Prostate gland (tissue), 2 donors: ENCODE results near the gene MYO1B. TPM values are rescaled to one million over a fixed set of nuclear protein-coding genes. Genes with fewer than 3 reads are reported as not detected.

ENCODE experiments used
- DNase-seq: peaks from one replicate; pipeline ENCODE4 v3.0.0-alpha.2; 2019; ENCODE audit warnings: low spot score
- H3K27ac ChIP-seq, 2 donors: fragments of 200-600 bp; sonication (generic); 2 replicates each; pipeline ENCODE4 v1.5.1; 2017 to 2019
- H3K27me3 ChIP-seq: fragments of 200-600 bp; sonication (generic); replicated peaks from 2 replicates; pipeline ENCODE4 v1.5.1; 2019; ENCODE audit not compliant: insufficient read depth
- H3K36me3 ChIP-seq, 2 donors: fragments of 200-600 bp; sonication (generic); 1 replicate in 1 of 2; 2 replicates in 1 of 2; pipeline versions ENCODE4 v1.5.1 to v1.8.1; 2017 to 2019
- H3K4me1 ChIP-seq: fragments of 200-600 bp; sonication (generic); replicated peaks from 2 replicates; pipeline ENCODE4 v1.5.1; 2019
- H3K4me3 ChIP-seq, 2 donors: fragments of 200-600 bp; sonication (generic); 2 replicates each; pipeline ENCODE4 v1.5.1; 2017 to 2019
- H3K9me3 ChIP-seq: fragments of 200-600 bp; sonication (generic); 2 replicates; pipeline ENCODE4 v1.5.1; 2017
- CTCF ChIP-seq, 4 experiments: fragments of 200-600 bp in 2 of 4; fragments of 450-650 bp in 2 of 4; sonication (generic) in 2 of 4; IDR thresholded peaks; 1 replicate in 3 of 4; 2 replicates in 1 of 4; pipeline ENCODE4 v1.5.1; 2016 to 2019; ENCODE audit warnings: antibody characterized with exemption in 4 of 4, mild to moderate bottlenecking in 2 of 4, moderate library complexity in 2 of 4
- POLR2A ChIP-seq: fragments of 450-650 bp; IDR thresholded peaks from one replicate; pipeline ENCODE4 v1.6.1; 2016; ENCODE audit warnings: antibody characterized with exemption, mild to moderate bottlenecking
- POLR2AphosphoS5 ChIP-seq: sonication (generic); formaldehyde crosslinking; IDR thresholded peaks from one replicate; pipeline ENCODE4 v1.6.1; 2017; ENCODE audit warnings: antibody characterized with exemption
- WGBS: methylation state at CpG from one replicate; pipeline ENCODE4 v1.1.5; 2018; 5-methylcytosine and 5-hydroxymethylcytosine counted together
- intact Hi-C: fragments of 100-400 bp; cut with DNase I; formaldehyde crosslinking; loops from one replicate; pipeline ENCODE4 v1.14.2; 2022
- total RNA-seq, 2 donors: library from RNA; depleted of rRNA; stranded (reverse); fragments of >200 nt; gene quantifications; one replicate each; pipeline ENCODE4 v1.1.0, GENCODE V29; 2016

MYO1B gene
- total RNA-seq, 2 donors from 2014 or later: 22.4 to 38.3 TPM

- H3K4me3 ChIP-seq: no peak overlapping the region
- intact Hi-C loops: no loop called here
- no peak overlapping the region for H3K27ac ChIP-seq
- H3K4me1 ChIP-seq: no peaks in the 10 kb centered on the region
- DNase-seq: no peak
- TF ChIP-seq POLR2AphosphoS5 (no peak), POLR2A (no peak), CTCF (IDR thresholded peaks at IDR 0.05) (no peak)
- WGBS: 86% methylated on average over 5 of the region's 5 CpGs
- H3K9me3 ChIP-seq: no peaks in the 10 kb centered on the region
- H3K27me3 ChIP-seq: no peaks in the 10 kb centered on the region
- H3K36me3 ChIP-seq: no peaks in the 10 kb centered on the region
Observed at GRCh38 chr2:191389288-191389687, 144.1 kb downstream of the MYO1B start.

- intact Hi-C loops: no loop called here
- no peak overlapping the region for H3K4me3 ChIP-seq
- H3K4me1 ChIP-seq: no peaks in the 10 kb centered on the region
- no peak for DNase-seq
- no peaks in the 10 kb centered on the region for H3K9me3 ChIP-seq
- 100% methylated on average over 3 of the region's 3 CpGs for WGBS
- H3K27me3 ChIP-seq: no peaks in the 10 kb centered on the region
- H3K36me3 ChIP-seq: no peaks in the 10 kb centered on the region
- TF ChIP-seq CTCF (IDR thresholded peaks at IDR 0.05): no peak
- no peak overlapping the region for H3K27ac ChIP-seq
Observed at GRCh38 chr2:191391171-191391570, 146.0 kb downstream of the MYO1B start.

GRCh38 chr2:191394043-191394442, 148.8 kb downstream of the MYO1B start:
- no peak for TF ChIP-seq POLR2A
- WGBS: 82% methylated on average over 2 of the region's 2 CpGs
- H3K27me3 ChIP-seq: no peaks in the 10 kb centered on the region
- no peaks in the 10 kb centered on the region for H3K9me3 ChIP-seq
- intact Hi-C loops: no loop called here
- no peak overlapping the region for H3K27ac ChIP-seq
- H3K36me3 ChIP-seq: no peaks in the 10 kb centered on the region
- no peak overlapping the region for H3K4me3 ChIP-seq
- no peaks in the 10 kb centered on the region for H3K4me1 ChIP-seq
- no peak for DNase-seq

GRCh38 chr2:191396794-191397193, 151.6 kb downstream of the MYO1B start:
- H3K9me3 ChIP-seq: no peaks in the 10 kb centered on the region
- no peak for TF ChIP-seq CTCF (IDR thresholded peaks at IDR 0.05)
- TF ChIP-seq POLR2AphosphoS5: no peak
- TF ChIP-seq POLR2A: no peak
- no peaks in the 10 kb centered on the region for H3K27me3 ChIP-seq
- WGBS: 97% methylated on average over 5 of the region's 5 CpGs
- H3K36me3 ChIP-seq: no peaks in the 10 kb centered on the region
- intact Hi-C loops: no loop called here
- H3K27ac ChIP-seq: no peak overlapping the region
- DNase-seq: no peak
- H3K4me1 ChIP-seq: no peaks in the 10 kb centered on the region
- no peak overlapping the region for H3K4me3 ChIP-seq

GRCh38 chr2:191399601-191400000, 154.4 kb downstream of the MYO1B start:
- Histone ChIP-seq H3K36me3 (no peaks in the 10 kb centered on the region), H3K27me3 (no peaks in the 10 kb centered on the region), H3K27ac (no peak overlapping the region), H3K4me1 (no peaks in the 10 kb centered on the region), H3K4me3 (no peak overlapping the region), H3K9me3 (no peaks in the 10 kb centered on the region)
- intact Hi-C loops: no loop called here
- WGBS: 95% methylated on average over 5 of the region's 5 CpGs
- DNase-seq: no peak
- no peak for TF ChIP-seq POLR2AphosphoS5
- TF ChIP-seq POLR2A: no peak

- Histone ChIP-seq H3K36me3 (no peaks in the 10 kb centered on the region), H3K4me3 (no peak overlapping the region), H3K27ac (no peak overlapping the region), H3K9me3 (no peaks in the 10 kb centered on the region), H3K27me3 (no peaks in the 10 kb centered on the region), H3K4me1 (no peaks in the 10 kb centered on the region)
- 41% methylated on average over 1 of the region's 1 CpG for WGBS
- no peak for TF ChIP-seq POLR2A
- no peak for TF ChIP-seq CTCF (IDR thresholded peaks at IDR 0.05)
- no peak for TF ChIP-seq POLR2AphosphoS5
- no peak for DNase-seq
- intact Hi-C loops: no loop called here
Observed at GRCh38 chr2:191401287-191401686, 156.1 kb downstream of the MYO1B start.
